Right renal cortex interstitium (tissue), 3 donors: ENCODE measurements around the gene POLR1A. TPM values are rescaled to one million over a fixed set of nuclear protein-coding genes. Genes with fewer than 3 reads are reported as not detected.
"Not testable (repeated sequence)": the region's sequence is repeated elsewhere in the genome, so short reads cannot be mapped to it uniquely, and the experiment has no call there.

Experiments
- DNase-seq, 3 donors: peaks; one replicate each; pipeline ENCODE4 v3.0.0-alpha.2; 2013; ENCODE audit warnings: low read depth in 3 of 3, low spot score in 2 of 3
- polyA plus RNA-seq, 3 donors: library from polyadenylated mRNA; unstranded; fragments of 120-200 nt; gene quantifications; one replicate each; pipeline ENCODE4 v1.2.1, GENCODE V29; 2013; ENCODE audit not compliant: insufficient read length in 3 of 3

The POLR1A gene
- polyA plus RNA-seq, 3 donors, result 17.8 to 20.6 (median 19.9) TPM

- DNase-seq, result no peak
These were observed 104.4 kb downstream of the POLR1A start for GRCh38 chr2:86001326-86001725.

- DNase-seq, result no peak
These were observed 104.8 kb downstream of the POLR1A start for GRCh38 chr2:86000938-86001312.

- DNase-seq, result no peak
These were observed 105.4 kb downstream of the POLR1A start for GRCh38 chr2:86000131-86000937.

- DNase-seq, result no peak
These were observed 106.4 kb downstream of the POLR1A start for GRCh38 chr2:85999061-85999831.

- DNase-seq, result no peak
These were observed 107.4 kb downstream of the POLR1A start for GRCh38 chr2:85998071-85998991.

GRCh38 chr2:85997017-85997970, 108.4 kb downstream of the POLR1A start:
- no peak for DNase-seq

GRCh38 chr2:85996591-85996990, 109.1 kb downstream of the POLR1A start:
- DNase-seq, result no peak

- DNase-seq, result no peak
These were observed 109.8 kb downstream of the POLR1A start for GRCh38 chr2:85995648-85996529.

- DNase-seq, result no peak
These were observed 110.6 kb downstream of the POLR1A start for GRCh38 chr2:85994897-85995647.

GRCh38 chr2:85994421-85994777, 111.3 kb downstream of the POLR1A start:
- no peak for DNase-seq

GRCh38 chr2:85992611-85993010, 113.1 kb downstream of the POLR1A start:
- DNase-seq, result no peak

GRCh38 chr2:85992053-85992452, 113.6 kb downstream of the POLR1A start:
- DNase-seq, result not testable (repeated sequence)

- no peak for DNase-seq
These were observed 115.6 kb downstream of the POLR1A start for GRCh38 chr2:85990084-85990483.

- DNase-seq, result no peak
These were observed 116.3 kb downstream of the POLR1A start for GRCh38 chr2:85989288-85989865.

GRCh38 chr2:85988914-85989270, 116.8 kb downstream of the POLR1A start:
- DNase-seq, result no peak

GRCh38 chr2:85988175-85988913, 117.3 kb downstream of the POLR1A start:
- DNase-seq, result no peak
